Right cardiac atrium (tissue), 5 donors: ENCODE data around the gene STRIP2. TPM values are rescaled to one million over a fixed set of nuclear protein-coding genes. Genes with fewer than 3 reads are reported as not detected.
"Not testable (repeated sequence)": the region's sequence is repeated elsewhere in the genome, so short reads cannot be mapped to it uniquely, and the experiment has no call there.

Experiments
- ATAC-seq, 2 donors: fragments of 200-7000 bp; cut with Tn5 transposase; one replicate each; pipeline versions ENCODE4 v1.8.0 to v1.9.1; 2020; ENCODE audit warnings: moderate library complexity in 2 of 2, mild to moderate bottlenecking in 1 of 2
- DNase-seq, 3 donors: peaks; one replicate each; pipeline ENCODE4 v3.0.0-alpha.2; 2020
- H3K27ac ChIP-seq: one replicate; pipeline ENCODE4 v1.5.1; 2013; ENCODE audit warnings: mild to moderate bottlenecking, low read length, control low read depth, moderate library complexity
- H3K27me3 ChIP-seq: one replicate; pipeline ENCODE4 v1.6.1; 2013; ENCODE audit not compliant: control insufficient read depth, insufficient read depth
- H3K4me1 ChIP-seq: one replicate; pipeline ENCODE4 v1.6.1; 2013; ENCODE audit warnings: low read length; ENCODE audit not compliant: control insufficient read depth, insufficient read depth
- H3K4me3 ChIP-seq: one replicate; pipeline ENCODE4 v1.5.1; 2013; ENCODE audit warnings: low read length, control low read depth
- H3K9me3 ChIP-seq: one replicate; pipeline ENCODE4 v1.6.1; 2013; ENCODE audit warnings: low read length; ENCODE audit not compliant: control insufficient read depth
- WGBS: extraction: QIAGEN DNeasy Blood & Tissue Kit; methylation state at CpG from one replicate; pipeline ENCODE4 v1.1.7; 2013; 5-methylcytosine and 5-hydroxymethylcytosine counted together
- intact Hi-C, 4 donors: fragments of 100-400 bp; cut with DNase I; formaldehyde crosslinking; loops; one replicate each; pipeline versions ENCODE4 v1.11.0 to v1.14.0; 2022 to 2023
- polyA plus RNA-seq: library from polyadenylated mRNA; stranded (reverse); fragments of 200-250 nt; gene quantifications from one replicate; pipeline ENCODE4 v1.2.3, GENCODE V29; 2013
- total RNA-seq, 4 donors: library from RNA; stranded (reverse); fragmentation: NEBNext Ultra II Directional; extraction: Animal tissue kit (Norgen Biotek cat#: 25700); gene quantifications; one replicate each; pipeline ENCODE4 v1.2.1, GENCODE V29; 2021
- donor health status: healthy with polysubstance abuse.
- donor health status: DM: no; HTN: yes; CAD: no.
- donor health status: DM: no; HTN: no; CAD: no.
- donor health status: DM: no; HTN: yes; CAD: no; lungs with severe emphysema.
- donor health status: DM: yes; HTN: yes; CAD: no.

The STRIP2 gene
- total and polyA plus RNA-seq, 5 donors: 7.1 to 16.7 (median 13.2) TPM

DNA sequence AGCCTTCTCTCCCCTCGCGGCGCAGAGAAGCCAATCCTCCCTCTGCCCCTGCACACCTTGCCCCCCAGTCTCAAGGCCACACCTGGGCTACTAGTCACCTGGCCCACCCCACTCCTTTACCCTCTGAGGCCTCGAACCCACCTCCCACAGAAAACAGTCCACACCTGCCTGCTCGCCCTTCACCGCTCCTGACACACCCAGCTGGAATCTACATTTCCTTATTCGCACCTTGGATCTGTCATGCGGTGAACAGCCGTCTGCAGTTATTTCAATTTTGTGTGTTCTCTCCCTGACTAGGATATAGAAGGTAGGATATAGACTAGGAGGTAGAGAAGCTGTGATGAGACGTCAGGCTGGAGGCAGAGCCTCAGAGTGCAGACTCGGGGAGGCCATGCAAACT is 97.5 kb downstream of the STRIP2 start:
- WGBS: 85% methylated on average over 11 of the region's 11 CpGs
- Histone ChIP-seq H3K4me1 (no peaks in the 10 kb centered on the region), H3K4me3 (no peak overlapping the region), H3K27ac (no peak overlapping the region), H3K27me3 (no peaks in the 10 kb centered on the region), H3K9me3 (no peaks in the 10 kb centered on the region)
- DNase-seq (no peak), ATAC-seq (no peak)
- intact Hi-C loops: no loop called here

DNA sequence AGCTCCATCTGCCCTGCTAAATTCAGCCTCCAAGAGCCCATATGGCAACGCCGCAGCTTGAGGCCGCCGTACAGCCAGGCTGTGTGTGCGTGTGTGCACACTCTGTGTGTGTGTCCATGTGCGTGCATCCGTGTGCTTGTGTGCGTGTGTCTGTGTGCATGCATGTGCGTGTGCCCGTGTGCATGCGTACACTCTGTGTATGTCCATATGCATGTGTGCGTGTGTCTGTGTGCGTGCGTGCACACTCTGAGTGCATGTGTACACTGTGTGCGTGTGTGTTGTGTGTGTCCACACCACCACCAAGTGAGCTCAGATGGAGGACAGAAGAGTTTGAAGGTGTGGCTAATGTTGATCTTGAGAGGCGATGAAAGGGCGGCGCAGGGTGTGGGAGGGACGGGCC is 98.1 kb downstream of the STRIP2 start:
- DNase-seq: no peak
- H3K9me3 ChIP-seq: no peaks in the 10 kb centered on the region
- H3K27me3 ChIP-seq: no peaks in the 10 kb centered on the region
- no peak overlapping the region for H3K4me3 ChIP-seq
- no peak overlapping the region for H3K27ac ChIP-seq
- intact Hi-C loops: no loop called here
- WGBS: 94% methylated on average over 19 of the region's 19 CpGs
- ATAC-seq: no peak
- no peaks in the 10 kb centered on the region for H3K4me1 ChIP-seq

DNA sequence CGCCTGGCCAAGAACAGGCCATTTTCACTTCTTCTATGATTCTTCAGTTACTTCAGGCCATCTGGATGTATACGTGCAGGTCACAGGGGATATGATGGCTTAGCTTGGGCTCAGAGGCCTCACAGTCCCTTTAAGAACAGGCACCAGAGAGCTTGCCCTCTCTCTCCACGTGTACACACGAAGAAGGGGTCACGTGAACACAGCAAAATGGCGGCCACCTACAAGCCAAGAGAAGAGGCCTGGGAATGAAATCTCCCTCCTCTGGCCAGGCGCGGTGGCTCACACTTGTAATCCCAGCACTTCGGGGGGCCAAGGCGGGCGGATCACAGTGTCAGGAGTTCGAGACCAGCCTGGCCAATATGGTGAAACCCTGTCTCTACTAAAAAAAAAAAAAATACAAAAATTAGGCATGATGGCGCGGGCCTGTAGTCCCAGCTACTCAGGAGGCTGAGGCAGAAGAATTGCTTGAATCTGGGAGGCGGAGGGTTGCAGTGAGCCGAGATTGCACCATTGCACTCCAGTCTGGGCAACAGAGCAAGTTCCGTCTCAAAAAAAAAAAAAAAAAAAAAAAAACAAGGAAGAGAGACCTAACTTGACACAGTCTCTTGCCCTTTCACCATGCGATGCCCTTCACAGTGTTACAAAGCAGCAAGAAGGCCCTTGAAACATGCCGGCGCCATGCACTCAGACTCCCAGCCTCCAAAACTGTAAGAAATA is 100.5 kb downstream of the STRIP2 start:
- intact Hi-C loops, ATAC-seq, H3K27ac ChIP-seq, H3K9me3 ChIP-seq, DNase-seq, H3K4me1 ChIP-seq, H3K27me3 ChIP-seq, H3K4me3 ChIP-seq: not testable (repeated sequence)
- 89% methylated on average over 20 of the region's 20 CpGs for WGBS

DNA sequence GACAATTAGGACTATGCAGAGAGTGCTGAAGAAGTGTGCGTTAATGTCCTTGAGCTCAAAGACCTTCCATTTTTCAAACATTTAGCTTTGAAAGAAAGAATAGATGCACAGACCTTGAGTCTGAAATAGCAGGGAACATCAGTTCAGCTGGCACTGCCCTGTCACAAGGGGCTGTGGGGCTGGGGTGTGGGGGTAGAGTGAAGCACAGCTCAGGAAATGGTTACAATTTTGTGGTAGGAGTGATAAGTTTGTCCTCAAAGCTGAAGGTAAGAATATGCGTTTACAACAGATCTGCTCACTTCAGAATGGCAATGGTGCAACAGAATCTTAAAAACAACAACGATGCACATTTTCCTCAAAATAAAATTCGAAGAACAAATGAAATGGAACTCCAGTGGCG is 101.7 kb downstream of the STRIP2 start:
- H3K27ac ChIP-seq: no peak overlapping the region
- WGBS: 59% methylated on average over 5 of the region's 5 CpGs

DNA sequence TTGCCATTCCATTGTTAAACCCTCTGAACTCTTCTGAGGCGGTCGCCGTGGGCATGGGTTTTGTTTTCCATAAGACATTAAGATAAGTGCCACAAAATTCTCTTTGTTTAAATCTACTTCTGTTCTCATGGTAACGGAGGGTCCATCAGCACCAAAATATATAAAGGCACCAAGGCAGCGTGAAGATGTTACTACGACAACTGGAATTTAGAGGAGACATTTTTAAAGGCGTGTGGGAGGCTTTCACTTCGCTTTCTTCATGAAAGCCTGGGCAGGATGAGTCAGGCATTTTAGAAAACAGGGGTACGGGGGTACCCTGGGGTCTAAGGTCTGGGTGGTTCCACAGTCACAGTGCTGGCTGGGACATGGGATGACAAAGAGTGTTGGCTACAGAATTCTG is 102.1 kb downstream of the STRIP2 start:
- Histone ChIP-seq H3K4me3 (no peak overlapping the region), H3K27ac (no peak overlapping the region), H3K9me3 (no peaks in the 10 kb centered on the region), H3K27me3 (no peaks in the 10 kb centered on the region), H3K4me1 (no peaks in the 10 kb centered on the region)
- DNase-seq (no peak), ATAC-seq (no peak)
- 76% methylated on average over 9 of the region's 9 CpGs for WGBS
- intact Hi-C loops: no loop called here

More for the DNA sequence above, 101.7 kb downstream of the STRIP2 start:
- Histone ChIP-seq H3K27me3 (no peaks in the 10 kb centered on the region), H3K4me3 (no peak overlapping the region), H3K9me3 (no peaks in the 10 kb centered on the region), H3K4me1 (no peaks in the 10 kb centered on the region)
- ATAC-seq: no peak
- intact Hi-C loops: no loop called here
- no peak for DNase-seq

Other genes with a start within 250 kb of the STRIP2 start
- gene SMO, start 245.8 kb upstream of the STRIP2 start, total RNA-seq: 10 to 100 TPM in 2 of 4 donors, 1 to 10 TPM in 2; 8.3 to 12.6 (median 9.6) TPM
- gene SMO, start 245.8 kb upstream of the STRIP2 start, polyA plus RNA-seq: 4.9 TPM
- gene AHCYL2, start 209.4 kb upstream of the STRIP2 start, total RNA-seq: 1 to 10 TPM; 6.4 to 8.8 (median 7.9) TPM
- gene AHCYL2, start 209.4 kb upstream of the STRIP2 start, polyA plus RNA-seq: 1.8 TPM
- gene SMKR1, start 68.1 kb downstream of the STRIP2 start, total RNA-seq: not detected
- gene SMKR1, start 68.1 kb downstream of the STRIP2 start, polyA plus RNA-seq: 0.16 TPM
- 10 to 100 TPM; 16.5 to 20.0 (median 19.4) TPM for gene NRF1, start 177.3 kb downstream of the STRIP2 start, total RNA-seq
- 5.7 TPM for gene NRF1, start 177.3 kb downstream of the STRIP2 start, polyA plus RNA-seq